CMK (cell line): ENCODE results near the gene MYMK.
A peak's percentile ranks its signal among the peaks of the same experiment; 100 is the strongest.

Experiments used
- DNase-seq: peaks from one replicate; pipeline ENCODE4 v3.0.0-alpha.2; 2010; ENCODE audit warnings: low read depth

Gene MYMK

GRCh38 chr9:133558191-133559126, 33.7 kb upstream of the MYMK start:
- no peak for DNase-seq

- DNase-seq: no peak
Measured at GRCh38 chr9:133557581-133557980, 32.8 kb upstream of the MYMK start.

GRCh38 chr9:133556354-133556753, 31.6 kb upstream of the MYMK start:
- no peak for DNase-seq

- no peak for DNase-seq
Measured at GRCh38 chr9:133554729-133555128, 30.0 kb upstream of the MYMK start.

- no peak for DNase-seq
Measured at GRCh38 chr9:133553973-133554713, 29.4 kb upstream of the MYMK start.

GRCh38 chr9:133553123-133553522, 28.4 kb upstream of the MYMK start:
- DNase-seq: no peak

- no peak for DNase-seq
Measured at GRCh38 chr9:133552236-133552635, 27.5 kb upstream of the MYMK start.

- DNase-seq: no peak
Measured at GRCh38 chr9:133551446-133551845, 26.7 kb upstream of the MYMK start.

- DNase-seq: no peak
Measured at GRCh38 chr9:133547116-133547515, 22.4 kb upstream of the MYMK start.

GRCh38 chr9:133546287-133546680, 21.5 kb upstream of the MYMK start:
- DNase-seq: no peak

GRCh38 chr9:133545494-133546286, 20.9 kb upstream of the MYMK start:
- DNase-seq: no peak

GRCh38 chr9:133543772-133544467, 19.2 kb upstream of the MYMK start:
- no peak for DNase-seq

- DNase-seq: no peak
Measured at GRCh38 chr9:133542002-133542401, 17.2 kb upstream of the MYMK start.

- DNase-seq: peak; percentile 45
Measured at GRCh38 chr9:133540698-133541025, 15.9 kb upstream of the MYMK start.

GRCh38 chr9:133539991-133540697, 15.4 kb upstream of the MYMK start:
- DNase-seq: no peak

- DNase-seq: no peak
Measured at GRCh38 chr9:133538851-133539833, 14.4 kb upstream of the MYMK start.

- no peak for DNase-seq
Measured at GRCh38 chr9:133538176-133538575, 13.4 kb upstream of the MYMK start.

GRCh38 chr9:133537257-133537656, 12.5 kb upstream of the MYMK start:
- no peak for DNase-seq

GRCh38 chr9:133536536-133536935, 11.8 kb upstream of the MYMK start:
- no peak for DNase-seq

GRCh38 chr9:133536080-133536479, 11.3 kb upstream of the MYMK start:
- no peak for DNase-seq
